GM20431 (cell line): ENCODE data around the gene SLC29A3.
"Not testable (repeated sequence)": the region's sequence is repeated elsewhere in the genome, so short reads cannot be mapped to it uniquely, and the experiment has no call there.

ENCODE experiments used
- in situ Hi-C: fragments of 300-500 bp; cut with MseI, MboI; formaldehyde crosslinking; loops from one replicate; pipeline ENCODE4 v1.15.0; 2020; ENCODE audit warnings: low sequenced_read_pairs; ENCODE audit not compliant: unreplicated experiment

The SLC29A3 gene

GRCh38 chr10:71319042-71319799 is at the start of gene SLC29A3:
TSS of gene SLC29A3 (plus strand) at chr10:71319259. CDS start at chr10:71319310, 51 bp downstream.
- in situ Hi-C loops, result loop anchor here (10.0 to 25.0 kb wide), 2 partner anchors 256 to 393 kb away; partner anchors contain the start of gene C10orf105

GRCh38 chr10:71269301-71270288 is 49.5 kb upstream of the SLC29A3 start:
- in situ Hi-C loops, result no loop called here

GRCh38 chr10:71270301-71271220 is 48.5 kb upstream of the SLC29A3 start:
- in situ Hi-C loops, result no loop called here

GRCh38 chr10:71271662-71272055 is 47.4 kb upstream of the SLC29A3 start:
- in situ Hi-C loops, result no loop called here

- in situ Hi-C loops, result no loop called here
Observed at GRCh38 chr10:71272056-71272771, 46.8 kb upstream of the SLC29A3 start.

GRCh38 chr10:71272974-71273373 is 46.1 kb upstream of the SLC29A3 start:
- in situ Hi-C loops, result not testable (repeated sequence)

- in situ Hi-C loops, result no loop called here
Observed at GRCh38 chr10:71273506-71273905, 45.6 kb upstream of the SLC29A3 start.

- in situ Hi-C loops, result no loop called here
Observed at GRCh38 chr10:71274901-71275796, 43.9 kb upstream of the SLC29A3 start.

GRCh38 chr10:71276873-71277272 is 42.2 kb upstream of the SLC29A3 start:
- in situ Hi-C loops, result no loop called here

GRCh38 chr10:71277914-71278665 is 41.0 kb upstream of the SLC29A3 start:
- in situ Hi-C loops, result no loop called here

GRCh38 chr10:71278691-71279588 is 40.1 kb upstream of the SLC29A3 start:
- in situ Hi-C loops, result no loop called here

- in situ Hi-C loops, result loop anchor here (10.0 kb wide), 1 partner anchor 355 kb away; no protein-coding TSS in a partner anchor
Observed at GRCh38 chr10:71279590-71280170, 39.4 kb upstream of the SLC29A3 start.

GRCh38 chr10:71280216-71280615 is 38.8 kb upstream of the SLC29A3 start:
- in situ Hi-C loops, result loop anchor here (10.0 kb wide), 1 partner anchor 355 kb away; no protein-coding TSS in a partner anchor

- in situ Hi-C loops, result loop anchor here (10.0 kb wide), 1 partner anchor 356 kb away; no protein-coding TSS in a partner anchor
Observed at GRCh38 chr10:71280825-71281224, 38.2 kb upstream of the SLC29A3 start.

- in situ Hi-C loops, result loop anchor here (10.0 kb wide), 1 partner anchor 357 kb away; no protein-coding TSS in a partner anchor
Observed at GRCh38 chr10:71281646-71282322, 37.3 kb upstream of the SLC29A3 start.
